ENCODE results near the gene OSTN.

The OSTN gene

GRCh38 chr3:191255156-191255555 lies 56.1 kb downstream of the OSTN start:
- TF ChIP-seq CTCF (IDR thresholded peaks at IDR 0.05; ENCODE audit: low read depth, low read length), result no peak

GRCh38 chr3:191256405-191256804 lies 57.4 kb downstream of the OSTN start:
- DNase-seq (ENCODE audit: low read depth in 2 of 2), result no peak
- H3K4me3 ChIP-seq (replicated peaks in 1 of 2; ENCODE audit: low read depth in 2 of 2, low read length in 2 of 2), result no peak overlapping the region
- no peak for TF ChIP-seq CTCF (IDR thresholded peaks at IDR 0.05; ENCODE audit: low read depth, low read length)

More at GRCh38 chr3:191255156-191255555, 56.1 kb downstream of the OSTN start:
- no peak for DNase-seq (ENCODE audit: low read depth in 2 of 2)
- no peak overlapping the region for H3K4me3 ChIP-seq (replicated peaks in 1 of 2; ENCODE audit: low read depth in 2 of 2, low read length in 2 of 2)

- TF ChIP-seq CTCF (IDR thresholded peaks at IDR 0.05; ENCODE audit: low read depth, low read length), result no peak
- no peak overlapping the region for H3K4me3 ChIP-seq (replicated peaks in 1 of 2; ENCODE audit: low read depth in 2 of 2, low read length in 2 of 2)
- no peak for DNase-seq (ENCODE audit: low read depth in 2 of 2)
These were observed 58.2 kb downstream of the OSTN start for GRCh38 chr3:191257286-191257685.

- DNase-seq (ENCODE audit: low read depth in 2 of 2), result no peak
- H3K4me3 ChIP-seq (replicated peaks in 1 of 2; ENCODE audit: low read depth in 2 of 2, low read length in 2 of 2), result no peak overlapping the region
- no peak for TF ChIP-seq CTCF (IDR thresholded peaks at IDR 0.05; ENCODE audit: low read depth, low read length)
These were observed 60.4 kb downstream of the OSTN start for GRCh38 chr3:191259486-191259885.

- H3K4me3 ChIP-seq (replicated peaks in 1 of 2; ENCODE audit: low read depth in 2 of 2, low read length in 2 of 2), result no peak overlapping the region
- no peak for DNase-seq (ENCODE audit: low read depth in 2 of 2)
- TF ChIP-seq CTCF (IDR thresholded peaks at IDR 0.05; ENCODE audit: low read depth, low read length), result no peak
These were observed 61.6 kb downstream of the OSTN start for GRCh38 chr3:191260431-191261303.

- no peak for TF ChIP-seq CTCF (IDR thresholded peaks at IDR 0.05; ENCODE audit: low read depth, low read length)
- DNase-seq (ENCODE audit: low read depth in 2 of 2), result no peak
- no peak overlapping the region for H3K4me3 ChIP-seq (replicated peaks in 1 of 2; ENCODE audit: low read depth in 2 of 2, low read length in 2 of 2)
These were observed 62.2 kb downstream of the OSTN start for GRCh38 chr3:191261304-191261638.

GRCh38 chr3:191262650-191263049 lies 63.6 kb downstream of the OSTN start:
- no peak overlapping the region for H3K4me3 ChIP-seq (replicated peaks in 1 of 2; ENCODE audit: low read depth in 2 of 2, low read length in 2 of 2)
- no peak for DNase-seq (ENCODE audit: low read depth in 2 of 2)
- no peak for TF ChIP-seq CTCF (IDR thresholded peaks at IDR 0.05; ENCODE audit: low read depth, low read length)

Measured in cardiac fibroblast (primary cell).